Liver (tissue), 9 donors: Measurements from ENCODE around the gene SAMD4B. TPM values are rescaled to one million over a fixed set of nuclear protein-coding genes. Genes with fewer than 3 reads are reported as not detected.

Source experiments
- DNase-seq: peaks from one replicate; pipeline ENCODE4 v3.0.0-alpha.2; 2017; ENCODE audit warnings: low spot score
- H3K27ac ChIP-seq, 2 donors: one replicate each; pipeline ENCODE4 v1.7.0; 2013; ENCODE audit warnings: inconsistent platforms in 2 of 2, low read length in 2 of 2, control low read depth in 1 of 2, low read depth in 1 of 2, mild to moderate bottlenecking in 1 of 2
- H3K27me3 ChIP-seq, 4 donors: one replicate each; pipeline versions ENCODE4 v1.6.1 to v1.7.0; 2013; ENCODE audit warnings: low read length in 3 of 4, inconsistent platforms in 1 of 4, mild to moderate bottlenecking in 1 of 4, moderate library complexity in 1 of 4; ENCODE audit not compliant: control insufficient read depth in 4 of 4, insufficient read depth in 4 of 4
- H3K36me3 ChIP-seq, 4 donors: one replicate each; pipeline versions ENCODE4 v1.6.1 to v1.7.0; 2013; ENCODE audit warnings: low read length in 3 of 4, mild to moderate bottlenecking in 3 of 4, low read depth in 1 of 4, moderate library complexity in 1 of 4; ENCODE audit not compliant: control insufficient read depth in 4 of 4, insufficient read depth in 3 of 4
- H3K4me1 ChIP-seq, 4 donors: one replicate each; pipeline versions ENCODE4 v1.6.1 to v1.7.0; 2013; ENCODE audit warnings: low read length in 3 of 4, mild to moderate bottlenecking in 3 of 4, moderate library complexity in 1 of 4; ENCODE audit not compliant: control insufficient read depth in 4 of 4, insufficient read depth in 4 of 4
- H3K4me3 ChIP-seq, 3 donors: one replicate each; pipeline versions ENCODE4 v1.6.1 to v1.7.0; 2013; ENCODE audit warnings: low read length in 3 of 3, control low read depth in 1 of 3, low read depth in 1 of 3, mild to moderate bottlenecking in 1 of 3
- H3K9ac ChIP-seq, 2 donors: one replicate each; pipeline ENCODE4 v1.7.0; 2013; ENCODE audit warnings: low read length in 2 of 2, mild to moderate bottlenecking in 2 of 2, moderate library complexity in 2 of 2, control low read depth in 1 of 2, low read depth in 1 of 2
- H3K9me3 ChIP-seq, 4 donors: one replicate each; pipeline versions ENCODE4 v1.6.1 to v1.7.0; 2013; ENCODE audit warnings: low read length in 3 of 4; ENCODE audit not compliant: control insufficient read depth in 4 of 4
- CTCF ChIP-seq: fragments of 150-350 bp; IDR thresholded peaks from 2 replicates; pipeline ENCODE4 v1.5.1; 2017; ENCODE audit warnings: improper control_type of control experiment, low read depth, low read length; ENCODE audit not compliant: missing input control
- EGR1 ChIP-seq, 2 donors: IDR thresholded peaks; 2 replicates each; pipeline ENCODE4 v1.6.1; 2016 to 2018; ENCODE audit warnings: antibody characterized with exemption in 2 of 2, low read depth in 2 of 2
- FOXA1 ChIP-seq: IDR thresholded peaks from 2 replicates; pipeline ENCODE4 v1.6.1; 2016; ENCODE audit warnings: antibody characterized with exemption
- FOXA2 ChIP-seq: IDR thresholded peaks from 2 replicates; pipeline ENCODE4 v1.6.1; 2016; ENCODE audit warnings: antibody characterized with exemption
- GABPA ChIP-seq, 2 donors: IDR thresholded peaks in 1 of 2; conservative IDR thresholded peaks in 1 of 2; 2 replicates each; pipeline ENCODE4 v1.6.1; 2016; ENCODE audit warnings: antibody characterized with exemption in 2 of 2, mild to moderate bottlenecking in 1 of 2, moderate library complexity in 1 of 2
- HNF4A ChIP-seq, 2 donors: conservative IDR thresholded peaks; 2 replicates each; pipeline ENCODE4 v1.6.1; 2016; ENCODE audit warnings: antibody characterized with exemption in 2 of 2, mild to moderate bottlenecking in 2 of 2
- HNF4G ChIP-seq: IDR thresholded peaks from 2 replicates; pipeline ENCODE4 v1.6.1; 2016; ENCODE audit warnings: antibody characterized with exemption
- JUND ChIP-seq, 2 donors: IDR thresholded peaks; 2 replicates each; pipeline ENCODE4 v1.6.1; 2016; ENCODE audit warnings: antibody characterized with exemption in 2 of 2
- RAD21 ChIP-seq, 2 donors: IDR thresholded peaks; 2 replicates each; pipeline ENCODE4 v1.6.1; 2016; ENCODE audit warnings: antibody characterized with exemption in 2 of 2, mild to moderate bottlenecking in 2 of 2
- RXRA ChIP-seq, 2 donors: IDR thresholded peaks; 2 replicates each; pipeline ENCODE4 v1.6.1; 2017 to 2018; ENCODE audit warnings: antibody characterized with exemption in 2 of 2, mild to moderate bottlenecking in 1 of 2
- SP1 ChIP-seq: IDR thresholded peaks from 2 replicates; pipeline ENCODE4 v1.6.1; 2018; ENCODE audit warnings: antibody characterized with exemption, mild to moderate bottlenecking
- TAF1 ChIP-seq: conservative IDR thresholded peaks from 2 replicates; pipeline ENCODE4 v1.6.1; 2016; ENCODE audit warnings: antibody characterized with exemption, mild to moderate bottlenecking
- YY1 ChIP-seq: IDR thresholded peaks from 2 replicates; pipeline ENCODE4 v1.6.1; 2016; ENCODE audit warnings: antibody characterized with exemption, mild to moderate bottlenecking
- WGBS: extraction: QIAGEN DNeasy Blood & Tissue Kit; methylation state at CpG from one replicate; pipeline ENCODE4 v1.1.7; 2013; 5-methylcytosine and 5-hydroxymethylcytosine counted together
- polyA plus RNA-seq, 2 donors: library from polyadenylated mRNA; stranded (reverse) in 1 of 2; unstranded in 1 of 2; fragments of 200-250 nt in 1 of 2; fragments of >200 nt in 1 of 2; fragmentation: Nextera tagmentation in 1 of 2; extraction: Ambion mirVana in 1 of 2; gene quantifications; one replicate each; pipeline versions ENCODE4 v1.2.1 to v1.2.3, GENCODE V29; 2013 to 2015
- total RNA-seq, 2 donors: library from RNA; depleted of rRNA; stranded (reverse); fragments of >200 nt; gene quantifications; one replicate each; pipeline ENCODE4 v1.2.3, GENCODE V29; 2014
- TF ChIP-seq, protein P1 (sequence below): IDR thresholded peaks from 2 replicates; pipeline ENCODE4 v1.6.1; 2016; ENCODE audit warnings: antibody characterized with exemption
- TF ChIP-seq, protein P2 (sequence below): IDR thresholded peaks from 2 replicates; pipeline ENCODE4 v1.6.1; 2016; ENCODE audit warnings: antibody characterized with exemption, mild to moderate bottlenecking
- TF ChIP-seq, protein P3 (sequence below): IDR thresholded peaks from 2 replicates; pipeline ENCODE4 v1.6.1; 2016; ENCODE audit warnings: antibody characterized with exemption
- TF ChIP-seq, protein P4 (sequence below): IDR thresholded peaks from 2 replicates; pipeline ENCODE4 v1.6.1; 2016; ENCODE audit warnings: antibody characterized with exemption
- donor health status: healthy.
- donor health status: healthy.
- donor health status: healthy.
- donor health status: healthy.
- donor health status: healthy.

The SAMD4B gene
- total and polyA plus RNA-seq, 4 donors, result 17.3 to 39.4 (median 30.5) TPM

- H3K36me3 ChIP-seq, result peaks cover 0 to 2% (median 0%) of the 10 kb centered on the region in 4 donors
- no peak overlapping the region for H3K4me3 ChIP-seq
Measured at GRCh38 chr19:39415111-39416046, 73.2 kb downstream of the SAMD4B start.

More at GRCh38 chr19:39415111-39416046, 73.2 kb downstream of the SAMD4B start:
- Histone ChIP-seq H3K4me1 (peaks cover 5 to 29% (median 11%) of the 10 kb centered on the region in 4 donors), H3K9ac (no peak overlapping the region), H3K27me3 (no peaks in the 10 kb centered on the region), H3K27ac (no peak overlapping the region), H3K9me3 (no peaks in the 10 kb centered on the region)
- no peak for TF ChIP-seq CTCF
- TF ChIP-seq FOXA2, result no peak
- no peak for TF ChIP-seq TAF1
- no peak for TF ChIP-seq EGR1 (IDR thresholded peaks at IDR 0.05; ENCODE audit: low read depth in 2 of 2)
- no peak for TF ChIP-seq SP1
- no peak for TF ChIP-seq HNF4A (conservative IDR thresholded peaks at IDR 0.05)
- TF ChIP-seq, protein P1, sequence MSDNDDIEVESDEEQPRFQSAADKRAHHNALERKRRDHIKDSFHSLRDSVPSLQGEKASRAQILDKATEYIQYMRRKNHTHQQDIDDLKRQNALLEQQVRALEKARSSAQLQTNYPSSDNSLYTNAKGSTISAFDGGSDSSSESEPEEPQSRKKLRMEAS, result no peak
- TF ChIP-seq GABPA (IDR thresholded peaks at IDR 0.05 in 1 of 2, conservative IDR thresholded peaks at IDR 0.05 in 1 of 2), result no peak
- TF ChIP-seq RAD21 (IDR thresholded peaks at IDR 0.05), result no peak
- TF ChIP-seq, protein P2, sequence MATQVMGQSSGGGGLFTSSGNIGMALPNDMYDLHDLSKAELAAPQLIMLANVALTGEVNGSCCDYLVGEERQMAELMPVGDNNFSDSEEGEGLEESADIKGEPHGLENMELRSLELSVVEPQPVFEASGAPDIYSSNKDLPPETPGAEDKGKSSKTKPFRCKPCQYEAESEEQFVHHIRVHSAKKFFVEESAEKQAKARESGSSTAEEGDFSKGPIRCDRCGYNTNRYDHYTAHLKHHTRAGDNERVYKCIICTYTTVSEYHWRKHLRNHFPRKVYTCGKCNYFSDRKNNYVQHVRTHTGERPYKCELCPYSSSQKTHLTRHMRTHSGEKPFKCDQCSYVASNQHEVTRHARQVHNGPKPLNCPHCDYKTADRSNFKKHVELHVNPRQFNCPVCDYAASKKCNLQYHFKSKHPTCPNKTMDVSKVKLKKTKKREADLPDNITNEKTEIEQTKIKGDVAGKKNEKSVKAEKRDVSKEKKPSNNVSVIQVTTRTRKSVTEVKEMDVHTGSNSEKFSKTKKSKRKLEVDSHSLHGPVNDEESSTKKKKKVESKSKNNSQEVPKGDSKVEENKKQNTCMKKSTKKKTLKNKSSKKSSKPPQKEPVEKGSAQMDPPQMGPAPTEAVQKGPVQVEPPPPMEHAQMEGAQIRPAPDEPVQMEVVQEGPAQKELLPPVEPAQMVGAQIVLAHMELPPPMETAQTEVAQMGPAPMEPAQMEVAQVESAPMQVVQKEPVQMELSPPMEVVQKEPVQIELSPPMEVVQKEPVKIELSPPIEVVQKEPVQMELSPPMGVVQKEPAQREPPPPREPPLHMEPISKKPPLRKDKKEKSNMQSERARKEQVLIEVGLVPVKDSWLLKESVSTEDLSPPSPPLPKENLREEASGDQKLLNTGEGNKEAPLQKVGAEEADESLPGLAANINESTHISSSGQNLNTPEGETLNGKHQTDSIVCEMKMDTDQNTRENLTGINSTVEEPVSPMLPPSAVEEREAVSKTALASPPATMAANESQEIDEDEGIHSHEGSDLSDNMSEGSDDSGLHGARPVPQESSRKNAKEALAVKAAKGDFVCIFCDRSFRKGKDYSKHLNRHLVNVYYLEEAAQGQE, result no peak
- TF ChIP-seq, protein P3, sequence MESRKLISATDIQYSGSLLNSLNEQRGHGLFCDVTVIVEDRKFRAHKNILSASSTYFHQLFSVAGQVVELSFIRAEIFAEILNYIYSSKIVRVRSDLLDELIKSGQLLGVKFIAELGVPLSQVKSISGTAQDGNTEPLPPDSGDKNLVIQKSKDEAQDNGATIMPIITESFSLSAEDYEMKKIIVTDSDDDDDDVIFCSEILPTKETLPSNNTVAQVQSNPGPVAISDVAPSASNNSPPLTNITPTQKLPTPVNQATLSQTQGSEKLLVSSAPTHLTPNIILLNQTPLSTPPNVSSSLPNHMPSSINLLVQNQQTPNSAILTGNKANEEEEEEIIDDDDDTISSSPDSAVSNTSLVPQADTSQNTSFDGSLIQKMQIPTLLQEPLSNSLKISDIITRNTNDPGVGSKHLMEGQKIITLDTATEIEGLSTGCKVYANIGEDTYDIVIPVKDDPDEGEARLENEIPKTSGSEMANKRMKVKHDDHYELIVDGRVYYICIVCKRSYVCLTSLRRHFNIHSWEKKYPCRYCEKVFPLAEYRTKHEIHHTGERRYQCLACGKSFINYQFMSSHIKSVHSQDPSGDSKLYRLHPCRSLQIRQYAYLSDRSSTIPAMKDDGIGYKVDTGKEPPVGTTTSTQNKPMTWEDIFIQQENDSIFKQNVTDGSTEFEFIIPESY, result no peak
- no peak for TF ChIP-seq RXRA (IDR thresholded peaks at IDR 0.05)
- no peak for TF ChIP-seq JUND (IDR thresholded peaks at IDR 0.05)
- no peak for TF ChIP-seq HNF4G
- no peak for TF ChIP-seq FOXA1
- no peak for TF ChIP-seq YY1
- TF ChIP-seq, protein P4, sequence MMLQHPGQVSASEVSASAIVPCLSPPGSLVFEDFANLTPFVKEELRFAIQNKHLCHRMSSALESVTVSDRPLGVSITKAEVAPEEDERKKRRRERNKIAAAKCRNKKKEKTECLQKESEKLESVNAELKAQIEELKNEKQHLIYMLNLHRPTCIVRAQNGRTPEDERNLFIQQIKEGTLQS, result no peak
- 75% methylated on average over 35 of the region's 35 CpGs for WGBS
- DNase-seq, result no peak
